Measurements from ENCODE around the gene RCC1. TPM values are rescaled to one million over a fixed set of nuclear protein-coding genes. Genes with fewer than 3 reads are reported as not detected.
A peak's percentile ranks its signal among the peaks of the same experiment; 100 is the strongest.

Gene RCC1
- total RNA-seq, 1 experiment from 2014 or later: 103 TPM

GRCh38 chr1:28510273-28510969, 4.6 kb downstream of the RCC1 start (continued):
- TF ChIP-seq AR (CRISPR knock-in tag; IDR thresholded peaks at IDR 0.05) (peak; percentile 99), USF2 (CRISPR knock-in tag; IDR thresholded peaks at IDR 0.05) (no peak), ATF6 (CRISPR knock-in tag; IDR thresholded peaks at IDR 0.05) (no peak), TEAD1 (CRISPR knock-in tag; IDR thresholded peaks at IDR 0.05) (no peak; the same call in 1 of the 2 replicates), SOX15 (CRISPR knock-in tag; IDR thresholded peaks at IDR 0.05) (no peak), IRF1 (CRISPR knock-in tag; IDR thresholded peaks at IDR 0.05) (no peak), ARID4B (CRISPR knock-in tag; IDR thresholded peaks at IDR 0.05; ENCODE audit: borderline replicate concordance) (no peak; the same call in 1 of the 2 replicates), E2F1 (CRISPR knock-in tag; IDR thresholded peaks at IDR 0.05) (no peak), PREB (CRISPR knock-in tag; IDR thresholded peaks at IDR 0.05; ENCODE audit: borderline replicate concordance) (no peak), ZMAT4 (CRISPR knock-in tag; IDR thresholded peaks at IDR 0.05) (peak; percentile 75), ZNF281 (CRISPR knock-in tag; IDR thresholded peaks at IDR 0.05) (peak; percentile 7; the same call in 1 of the 2 replicates), ZNF232 (CRISPR knock-in tag; IDR thresholded peaks at IDR 0.05) (peak; percentile 16; the same call in 1 of the 2 replicates), EMX1 (CRISPR knock-in tag; IDR thresholded peaks at IDR 0.05) (peak; percentile 100), ESRRA (CRISPR knock-in tag; IDR thresholded peaks at IDR 0.05; ENCODE audit: borderline replicate concordance) (no peak), ELF4 (CRISPR knock-in tag; IDR thresholded peaks at IDR 0.05; ENCODE audit: low read depth) (no peak), E2F5 (CRISPR knock-in tag; IDR thresholded peaks at IDR 0.05) (no peak)
